HEK293 (cell line): ENCODE data around the gene MIEN1.

Experiments
- MZF1 ChIP-seq: fragments of 450-650 bp; formaldehyde crosslinking; IDR thresholded peaks from 2 replicates; pipeline ENCODE4 v1.5.1; 2017; ENCODE audit warnings: missing biosample characterization, missing genetic modification characterization, borderline replicate concordance
- OSR2 ChIP-seq: fragments of 450-650 bp; formaldehyde crosslinking; IDR thresholded peaks from 2 replicates; pipeline ENCODE4 v1.5.1; 2016; ENCODE audit warnings: missing biosample characterization, missing genetic modification characterization
- OVOL3 ChIP-seq: fragments of 450-650 bp; formaldehyde crosslinking; IDR thresholded peaks from 2 replicates; pipeline ENCODE4 v1.5.1; 2016; ENCODE audit warnings: missing biosample characterization, missing genetic modification characterization
- REST ChIP-seq: fragments of 450-650 bp; formaldehyde crosslinking; IDR thresholded peaks from 2 replicates; pipeline ENCODE4 v1.5.1; 2016; ENCODE audit warnings: missing biosample characterization, missing genetic modification characterization
- SALL2 ChIP-seq: fragments of 450-650 bp; formaldehyde crosslinking; IDR thresholded peaks from 2 replicates; pipeline ENCODE4 v1.5.0; 2017; ENCODE audit warnings: missing biosample characterization, mild to moderate bottlenecking, missing genetic modification characterization, borderline replicate concordance
- YY2 ChIP-seq: fragments of 450-650 bp; formaldehyde crosslinking; IDR thresholded peaks from 2 replicates; pipeline ENCODE4 v1.5.1; 2016; ENCODE audit warnings: missing biosample characterization, missing genetic modification characterization
- ZBTB10 ChIP-seq: fragments of 450-650 bp; formaldehyde crosslinking; IDR thresholded peaks from 2 replicates; pipeline ENCODE4 v1.5.1; 2016; ENCODE audit warnings: missing biosample characterization, missing genetic modification characterization
- ZEB2 ChIP-seq: fragments of 450-650 bp; formaldehyde crosslinking; IDR thresholded peaks from 2 replicates; pipeline ENCODE4 v1.5.1; 2016; ENCODE audit warnings: missing biosample characterization, missing genetic modification characterization
- ZNF10 ChIP-seq: fragments of 450-650 bp; formaldehyde crosslinking; IDR thresholded peaks from 2 replicates; pipeline ENCODE4 v1.5.1; 2017; ENCODE audit warnings: missing biosample characterization, missing genetic modification characterization
- ZNF133 ChIP-seq: fragments of 450-650 bp; formaldehyde crosslinking; IDR thresholded peaks from 2 replicates; pipeline ENCODE4 v1.5.1; 2016; ENCODE audit warnings: missing biosample characterization, missing genetic modification characterization
- ZNF18 ChIP-seq: fragments of 450-650 bp; formaldehyde crosslinking; IDR thresholded peaks from 2 replicates; pipeline ENCODE4 v1.5.1; 2016; ENCODE audit warnings: missing biosample characterization, missing genetic modification characterization
- ZNF184 ChIP-seq: fragments of 450-650 bp; IDR thresholded peaks from 2 replicates; pipeline ENCODE4 v1.5.1; 2018; ENCODE audit warnings: missing biosample characterization, mild to moderate bottlenecking, missing genetic modification characterization
- ZNF19 ChIP-seq: fragments of 450-650 bp; formaldehyde crosslinking; IDR thresholded peaks from 2 replicates; pipeline ENCODE4; 2016; ENCODE audit warnings: missing biosample characterization, missing genetic modification characterization, low read depth
- ZNF26 ChIP-seq: fragments of 450-650 bp; formaldehyde crosslinking; IDR thresholded peaks from 2 replicates; pipeline ENCODE4 v1.5.1; 2016; ENCODE audit warnings: missing biosample characterization, missing genetic modification characterization
- ZNF341 ChIP-seq: fragments of 450-650 bp; formaldehyde crosslinking; IDR thresholded peaks from 2 replicates; pipeline ENCODE4; 2016; ENCODE audit warnings: low read depth, missing biosample characterization, missing genetic modification characterization
- ZNF354C ChIP-seq: fragments of 450-650 bp; formaldehyde crosslinking; IDR thresholded peaks from 2 replicates; pipeline ENCODE4 v1.5.1; 2016; ENCODE audit warnings: missing biosample characterization, missing genetic modification characterization, low read depth, borderline replicate concordance
- ZNF37A ChIP-seq: fragments of 450-650 bp; IDR thresholded peaks from 2 replicates; pipeline ENCODE4 v1.5.1; 2018; ENCODE audit warnings: missing biosample characterization, missing genetic modification characterization
- ZNF449 ChIP-seq: fragments of 450-650 bp; formaldehyde crosslinking; IDR thresholded peaks from 2 replicates; pipeline ENCODE4 v1.5.1; 2017; ENCODE audit warnings: missing biosample characterization, mild to moderate bottlenecking, missing genetic modification characterization, moderate library complexity
- ZNF501 ChIP-seq: fragments of 450-650 bp; formaldehyde crosslinking; IDR thresholded peaks from 2 replicates; pipeline ENCODE4 v1.5.1; 2016; ENCODE audit warnings: missing biosample characterization, missing genetic modification characterization
- ZNF585B ChIP-seq: fragments of 450-650 bp; formaldehyde crosslinking; IDR thresholded peaks from 2 replicates; pipeline ENCODE4 v1.5.1; 2016; ENCODE audit warnings: missing biosample characterization, missing genetic modification characterization
- ZNF623 ChIP-seq: fragments of 450-650 bp; formaldehyde crosslinking; IDR thresholded peaks from 2 replicates; pipeline ENCODE4 v1.5.1; 2016; ENCODE audit warnings: missing biosample characterization, missing genetic modification characterization
- ZNF624 ChIP-seq: fragments of 450-650 bp; formaldehyde crosslinking; IDR thresholded peaks from 2 replicates; pipeline ENCODE4 v1.5.1; 2017; ENCODE audit warnings: missing biosample characterization, missing genetic modification characterization
- ZNF626 ChIP-seq: fragments of 450-650 bp; sonication (Bioruptor Pico); formaldehyde crosslinking; IDR thresholded peaks from 2 replicates; pipeline ENCODE4 v1.5.1; 2018; ENCODE audit warnings: missing biosample characterization, missing genetic modification characterization, inconsistent platforms
- ZNF660 ChIP-seq: fragments of 450-650 bp; IDR thresholded peaks from 2 replicates; pipeline ENCODE4 v1.5.1; 2018; ENCODE audit warnings: missing biosample characterization, mild to moderate bottlenecking, missing genetic modification characterization
- TF ChIP-seq, protein P1 (sequence below): fragments of 450-650 bp; formaldehyde crosslinking; IDR thresholded peaks from 2 replicates; pipeline ENCODE4 v1.5.1; 2016; ENCODE audit warnings: missing biosample characterization, missing genetic modification characterization
- TF ChIP-seq, protein P2 (sequence below): fragments of 450-650 bp; formaldehyde crosslinking; IDR thresholded peaks from 2 replicates; pipeline ENCODE4 v1.5.1; 2016; ENCODE audit warnings: missing biosample characterization, missing genetic modification characterization

Gene MIEN1

DNA sequence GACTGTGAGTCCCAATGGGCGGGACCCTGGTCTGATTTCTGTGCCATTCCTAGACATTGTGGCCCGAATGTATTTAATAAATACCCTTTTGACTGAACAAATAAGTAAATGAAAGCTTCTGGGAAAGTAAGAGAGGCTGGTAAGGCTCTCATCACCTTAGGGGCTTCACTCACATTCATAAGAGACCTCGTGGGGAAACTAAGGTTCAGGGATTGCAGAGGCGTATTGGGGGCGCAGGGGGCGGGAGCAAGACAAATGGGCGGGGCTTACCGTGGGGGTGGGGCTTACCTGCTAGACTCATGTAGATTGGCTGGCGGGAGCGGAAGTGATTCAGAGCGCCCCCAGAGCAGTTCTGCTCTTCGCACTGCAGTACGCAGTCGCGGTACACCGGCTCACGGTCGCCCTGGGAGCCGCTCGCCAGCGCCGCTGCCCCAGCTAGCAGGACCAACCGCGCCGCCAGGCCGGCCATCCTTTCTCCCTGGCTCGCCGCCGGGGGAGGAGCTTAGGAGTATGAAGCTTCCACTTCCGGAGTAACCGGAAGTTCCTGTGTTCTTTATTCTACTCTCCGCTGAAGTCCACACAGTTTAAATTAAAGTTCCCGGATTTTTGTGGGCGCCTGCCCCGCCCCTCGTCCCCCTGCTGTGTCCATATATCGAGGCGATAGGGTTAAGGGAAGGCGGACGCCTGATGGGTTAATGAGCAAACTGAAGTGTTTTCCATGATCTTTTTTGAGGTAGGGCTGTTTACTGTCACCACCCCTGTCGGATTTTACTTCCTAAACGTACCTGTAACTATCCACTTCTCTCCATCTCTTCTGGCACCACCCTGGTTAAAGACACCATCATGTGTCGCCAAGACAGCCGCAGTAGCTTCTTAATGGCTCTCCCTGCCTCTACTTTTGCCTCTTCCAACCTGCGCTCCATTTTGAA is 42.5 kb downstream of the MIEN1 start, which contains the start of gene PGAP3 (continued):
- 0 out of 2 replicates have a peak, but pooled peaks have one; percentile 35 for TF ChIP-seq REST (tag by site-specific recombination)
- TF ChIP-seq ZEB2 (tag by site-specific recombination), result peak; percentile 63
- no peak for TF ChIP-seq ZNF626
- TF ChIP-seq ZNF449 (tag by site-specific recombination), result peak; percentile 29; the same call in 1 of the 2 replicates
- TF ChIP-seq, protein P1, sequence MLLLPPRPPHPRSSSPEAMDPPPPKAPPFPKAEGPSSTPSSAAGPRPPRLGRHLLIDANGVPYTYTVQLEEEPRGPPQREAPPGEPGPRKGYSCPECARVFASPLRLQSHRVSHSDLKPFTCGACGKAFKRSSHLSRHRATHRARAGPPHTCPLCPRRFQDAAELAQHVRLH (tag by site-specific recombination), result no peak
- TF ChIP-seq ZNF184 (tag by site-specific recombination), result peak; percentile 54; the same call in 1 of the 2 replicates
- no peak for TF ChIP-seq ZNF10 (tag by site-specific recombination)
- TF ChIP-seq ZNF341 (tag by site-specific recombination), result peak; percentile 44
- TF ChIP-seq MZF1 (tag by site-specific recombination), result no peak
- no peak for TF ChIP-seq ZNF624
- TF ChIP-seq ZNF26 (tag by site-specific recombination), result no peak
- TF ChIP-seq YY2, result no peak
- no peak for TF ChIP-seq ZNF623 (tag by site-specific recombination)
- TF ChIP-seq ZNF133 (tag by site-specific recombination), result no peak
- no peak for TF ChIP-seq ZNF18 (tag by site-specific recombination)
- TF ChIP-seq ZBTB10 (tag by site-specific recombination), result peak; percentile 51; the same call in 1 of the 2 replicates
- no peak for TF ChIP-seq SALL2 (tag by site-specific recombination)
- no peak for TF ChIP-seq ZNF354C (tag by site-specific recombination)
- no peak for TF ChIP-seq ZNF585B (tag by site-specific recombination)
- TF ChIP-seq ZNF660 (tag by site-specific recombination), result peak; percentile 89; the same call in 1 of the 2 replicates
- no peak for TF ChIP-seq ZNF19
- TF ChIP-seq, protein P2, sequence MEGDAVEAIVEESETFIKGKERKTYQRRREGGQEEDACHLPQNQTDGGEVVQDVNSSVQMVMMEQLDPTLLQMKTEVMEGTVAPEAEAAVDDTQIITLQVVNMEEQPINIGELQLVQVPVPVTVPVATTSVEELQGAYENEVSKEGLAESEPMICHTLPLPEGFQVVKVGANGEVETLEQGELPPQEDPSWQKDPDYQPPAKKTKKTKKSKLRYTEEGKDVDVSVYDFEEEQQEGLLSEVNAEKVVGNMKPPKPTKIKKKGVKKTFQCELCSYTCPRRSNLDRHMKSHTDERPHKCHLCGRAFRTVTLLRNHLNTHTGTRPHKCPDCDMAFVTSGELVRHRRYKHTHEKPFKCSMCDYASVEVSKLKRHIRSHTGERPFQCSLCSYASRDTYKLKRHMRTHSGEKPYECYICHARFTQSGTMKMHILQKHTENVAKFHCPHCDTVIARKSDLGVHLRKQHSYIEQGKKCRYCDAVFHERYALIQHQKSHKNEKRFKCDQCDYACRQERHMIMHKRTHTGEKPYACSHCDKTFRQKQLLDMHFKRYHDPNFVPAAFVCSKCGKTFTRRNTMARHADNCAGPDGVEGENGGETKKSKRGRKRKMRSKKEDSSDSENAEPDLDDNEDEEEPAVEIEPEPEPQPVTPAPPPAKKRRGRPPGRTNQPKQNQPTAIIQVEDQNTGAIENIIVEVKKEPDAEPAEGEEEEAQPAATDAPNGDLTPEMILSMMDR (tag by site-specific recombination), result peak; percentile 57
- TF ChIP-seq OSR2 (tag by site-specific recombination), result no peak
- peak; percentile 68; the same call in 1 of the 2 replicates for TF ChIP-seq ZNF501 (tag by site-specific recombination)
- TF ChIP-seq OVOL3 (tag by site-specific recombination), result no peak
- TF ChIP-seq ZNF37A, result no peak
